Measurements from ENCODE around the gene CARS1.

CARS1 gene

GRCh38 chr11:2955906-2956476, 101.2 kb downstream of the CARS1 start:
- no peak for DNase-seq (ENCODE audit: low spot score)

GRCh38 chr11:2954263-2954662, 103.0 kb downstream of the CARS1 start:
- DNase-seq (ENCODE audit: low spot score) = no peak

GRCh38 chr11:2952290-2952689, 104.9 kb downstream of the CARS1 start:
- DNase-seq (ENCODE audit: low spot score) = no peak

GRCh38 chr11:2951231-2952110, 105.8 kb downstream of the CARS1 start:
- no peak for DNase-seq (ENCODE audit: low spot score)
